Hepatocyte (in vitro differentiated cells): ENCODE results near the gene STX18. TPM values are rescaled to one million over a fixed set of nuclear protein-coding genes. Genes with fewer than 3 reads are reported as not detected.

Experiments
- DNase-seq: peaks from one replicate; pipeline ENCODE4 v3.0.0-alpha.2; 2016; ENCODE audit warnings: low spot score
- H2AFZ ChIP-seq: fragments of 200-600 bp; sonication (generic); 2 replicates; pipeline ENCODE4 v1.6.0; 2016; ENCODE audit warnings: antibody characterized with exemption, mild to moderate bottlenecking
- H3K27ac ChIP-seq: fragments of 200-600 bp; sonication (generic); 2 replicates; pipeline ENCODE4 v1.5.1; 2016; ENCODE audit warnings: mild to moderate bottlenecking
- H3K27me3 ChIP-seq: fragments of 200-600 bp; sonication (generic); 2 replicates; pipeline ENCODE4 v1.6.1; 2016
- H3K36me3 ChIP-seq: fragments of 200-600 bp; sonication (generic); replicated peaks from 2 replicates; pipeline ENCODE4 v1.5.1; 2016; ENCODE audit warnings: low read depth; ENCODE audit not compliant: insufficient read depth
- H3K4me1 ChIP-seq: fragments of 200-600 bp; sonication (generic); 2 replicates; pipeline ENCODE4 v1.5.1; 2016; ENCODE audit warnings: mild to moderate bottlenecking, moderate library complexity; ENCODE audit not compliant: insufficient read depth
- H3K4me2 ChIP-seq: fragments of 200-600 bp; sonication (generic); 2 replicates; pipeline ENCODE4 v1.6.0; 2016
- H3K4me3 ChIP-seq: fragments of 200-600 bp; sonication (generic); 2 replicates; pipeline ENCODE4 v1.5.1; 2016; ENCODE audit warnings: mild to moderate bottlenecking
- H3K79me2 ChIP-seq: fragments of 200-600 bp; sonication (generic); 2 replicates; pipeline ENCODE4 v1.6.0; 2017; ENCODE audit warnings: mild to moderate bottlenecking
- H3K9me2 ChIP-seq: fragments of 200-600 bp; sonication (generic); replicated peaks from 2 replicates; pipeline ENCODE4 v1.6.0; 2017; ENCODE audit warnings: mild to moderate bottlenecking; ENCODE audit not compliant: insufficient read depth
- H3K9me3 ChIP-seq: fragments of 200-600 bp; sonication (generic); 2 replicates; pipeline ENCODE4 v1.5.1; 2016; ENCODE audit warnings: low read depth, mild to moderate bottlenecking
- H4K20me1 ChIP-seq: fragments of 200-600 bp; sonication (generic); 2 replicates; pipeline ENCODE4 v1.6.0; 2016; ENCODE audit warnings: mild to moderate bottlenecking; ENCODE audit not compliant: insufficient read depth, poor library complexity, severe bottlenecking
- CTCF ChIP-seq: fragments of 200-600 bp; sonication (generic); IDR thresholded peaks from 2 replicates; pipeline ENCODE4 v1.5.1; 2016; ENCODE audit warnings: antibody characterized with exemption, mild to moderate bottlenecking; ENCODE audit not compliant: poor library complexity
- EZH2 ChIP-seq: fragments of 200-600 bp; sonication (generic); IDR thresholded peaks from 2 replicates; pipeline ENCODE4 v1.6.1; 2016; ENCODE audit warnings: antibody characterized with exemption, mild to moderate bottlenecking, borderline replicate concordance
- EZH2phosphoT487 ChIP-seq: fragments of 200-600 bp; sonication (generic); IDR thresholded peaks from one replicate; pipeline ENCODE4 v1.6.1; 2018; ENCODE audit warnings: antibody characterized with exemption, mild to moderate bottlenecking, low read depth, moderate library complexity; ENCODE audit not compliant: unreplicated experiment, severe bottlenecking
- WGBS: methylation state at CpG from one replicate; pipeline ENCODE4 v1.1.6; 2016; ENCODE audit warnings: low lambda C conversion rate; ENCODE audit errors: missing lambda C conversion rate; 5-methylcytosine and 5-hydroxymethylcytosine counted together
- polyA plus RNA-seq: library from polyadenylated mRNA; unstranded; fragments of >200 nt; fragmentation: Nextera tagmentation; extraction: Ambion mirVana; gene quantifications from 2 replicates; pipeline ENCODE4 v1.2.1, GENCODE V29; 2016
- total RNA-seq: library from RNA; depleted of rRNA; stranded (reverse); fragments of >200 nt; gene quantifications from 2 replicates; pipeline ENCODE4 v1.2.3, GENCODE V29; 2014

The STX18 gene
- total and polyA plus RNA-seq, 2 experiments from 2014 or later = 32.1 to 54.3 TPM

GRCh38 chr4:4401036-4401435 is 140.8 kb downstream of the STX18 start:
- WGBS = 83% methylated on average over 7 of the region's 7 CpGs
- DNase-seq = no peak
- no peak overlapping the region for H2AFZ ChIP-seq
- no peaks in the 10 kb centered on the region for H3K9me2 ChIP-seq
- no peaks in the 10 kb centered on the region for H3K4me1 ChIP-seq
- no peaks in the 10 kb centered on the region for H3K9me3 ChIP-seq
- TF ChIP-seq EZH2phosphoT487 = no peak
- no peak for TF ChIP-seq EZH2
- no peak for TF ChIP-seq CTCF
- H3K79me2 ChIP-seq = no peaks in the 10 kb centered on the region
- H3K27ac ChIP-seq = no peak overlapping the region
- H3K4me3 ChIP-seq = no peak overlapping the region
- no peaks in the 10 kb centered on the region for H4K20me1 ChIP-seq
- H3K36me3 ChIP-seq = no peaks in the 10 kb centered on the region
- H3K4me2 ChIP-seq = no peak overlapping the region
- no peaks in the 10 kb centered on the region for H3K27me3 ChIP-seq

- no peak overlapping the region for H3K27ac ChIP-seq
- no peaks in the 10 kb centered on the region for H3K9me3 ChIP-seq
- no peaks in the 10 kb centered on the region for H4K20me1 ChIP-seq
- no peaks in the 10 kb centered on the region for H3K9me2 ChIP-seq
- no peak overlapping the region for H3K4me3 ChIP-seq
- WGBS = 70% methylated on average over 4 of the region's 4 CpGs
- no peak for DNase-seq
- H3K4me1 ChIP-seq = no peaks in the 10 kb centered on the region
- H3K27me3 ChIP-seq = peaks cover 5% of the 10 kb centered on the region
- TF ChIP-seq EZH2 (no peak), CTCF (no peak), EZH2phosphoT487 (no peak)
- H2AFZ ChIP-seq = no peak overlapping the region
- H3K36me3 ChIP-seq = no peaks in the 10 kb centered on the region
- H3K79me2 ChIP-seq = no peaks in the 10 kb centered on the region
- no peak overlapping the region for H3K4me2 ChIP-seq
These were observed 143.4 kb downstream of the STX18 start for GRCh38 chr4:4398430-4398829.

GRCh38 chr4:4397441-4397819 is 144.4 kb downstream of the STX18 start:
- no peaks in the 10 kb centered on the region for H3K9me3 ChIP-seq

More at GRCh38 chr4:4397441-4397819, 144.4 kb downstream of the STX18 start:
- Histone ChIP-seq H3K4me2 (no peak overlapping the region), H3K9me2 (no peaks in the 10 kb centered on the region), H3K4me3 (no peak overlapping the region), H4K20me1 (no peaks in the 10 kb centered on the region), H3K36me3 (no peaks in the 10 kb centered on the region), H3K79me2 (no peaks in the 10 kb centered on the region), H3K4me1 (no peaks in the 10 kb centered on the region), H2AFZ (no peak overlapping the region), H3K27me3 (peaks cover 5% of the 10 kb centered on the region), H3K27ac (no peak overlapping the region)
- TF ChIP-seq CTCF (no peak), EZH2 (no peak), EZH2phosphoT487 (no peak)
- WGBS = 94% methylated on average over 13 of the region's 13 CpGs
- no peak for DNase-seq
